MG63 (cell line): ENCODE measurements around the gene CHST2. TPM values are rescaled to one million over a fixed set of nuclear protein-coding genes. Genes with fewer than 3 reads are reported as not detected.
"Not testable (repeated sequence)": the region's sequence is repeated elsewhere in the genome, so short reads cannot be mapped to it uniquely, and the experiment has no call there.

Experiments
- DNase-seq: peaks from one replicate; pipeline ENCODE4 v3.0.0-alpha.2; 2020
- H3K27me3 ChIP-seq: fragments of 250-450 bp; sonication (Bioruptor Pico); 2 replicates; pipeline ENCODE4 v1.5.1; 2020; ENCODE audit warnings: mild to moderate bottlenecking, moderate library complexity
- H3K36me3 ChIP-seq: fragments of 250-450 bp; sonication (Bioruptor Pico); 2 replicates; pipeline ENCODE4 v1.5.1; 2020; ENCODE audit warnings: mild to moderate bottlenecking, moderate library complexity
- H3K4me3 ChIP-seq: fragments of 250-450 bp; sonication (Bioruptor Pico); 2 replicates; pipeline ENCODE4 v1.5.1; 2020; ENCODE audit warnings: mild to moderate bottlenecking, moderate library complexity
- H3K9me3 ChIP-seq: fragments of 250-450 bp; sonication (Bioruptor Pico); 2 replicates; pipeline ENCODE4 v1.5.1; 2020; ENCODE audit warnings: mild to moderate bottlenecking, moderate library complexity
- total RNA-seq: library from RNA; depleted of rRNA; stranded (reverse); fragments of >200 nt; shearing (Covaris generic); gene quantifications from 2 replicates; pipeline ENCODE4 v1.2.3, GENCODE V29; 2014; ENCODE audit warnings: low replicate concordance; rRNA removed

Gene CHST2
- 0.20 and 0.36 TPM in 2 replicates for total RNA-seq

GRCh38 chr3:143119009-143119914 lies at the start of gene CHST2:
TSS of gene CHST2 (plus strand) at chr3:143119771. CDS start at chr3:143120817, 1,046 bp downstream.
- Histone ChIP-seq H3K27me3 (peaks cover 62% of the 10 kb centered on the region), H3K9me3 (no peaks in the 10 kb centered on the region), H3K36me3 (no peaks in the 10 kb centered on the region), H3K4me3 (peak within 1 kb of the TSS; percentile 65)
- DNase-seq = peak; percentile 70

GRCh38 chr3:143070977-143071551 lies 48.5 kb upstream of the CHST2 start:
- H3K36me3 ChIP-seq = no peaks in the 10 kb centered on the region

GRCh38 chr3:143071776-143072175 lies 47.8 kb upstream of the CHST2 start:
- Histone ChIP-seq H3K4me3 (no peak overlapping the region), H3K9me3 (no peaks in the 10 kb centered on the region), H3K36me3 (no peaks in the 10 kb centered on the region), H3K27me3 (no peaks in the 10 kb centered on the region)
- DNase-seq = no peak

More at GRCh38 chr3:143070977-143071551, 48.5 kb upstream of the CHST2 start:
- no peaks in the 10 kb centered on the region for H3K9me3 ChIP-seq
- H3K4me3 ChIP-seq = no peak overlapping the region
- DNase-seq = peak; percentile 41
- no peaks in the 10 kb centered on the region for H3K27me3 ChIP-seq

GRCh38 chr3:143072298-143073020 lies 47.1 kb upstream of the CHST2 start:
- H3K9me3 ChIP-seq, DNase-seq, H3K36me3 ChIP-seq, H3K27me3 ChIP-seq, H3K4me3 ChIP-seq: not testable (repeated sequence)

GRCh38 chr3:143073541-143073940 lies 46.0 kb upstream of the CHST2 start:
- not testable (repeated sequence) for H3K9me3 ChIP-seq, H3K4me3 ChIP-seq, H3K36me3 ChIP-seq, DNase-seq, H3K27me3 ChIP-seq

- H3K4me3 ChIP-seq, H3K36me3 ChIP-seq, H3K9me3 ChIP-seq, DNase-seq, H3K27me3 ChIP-seq: not testable (repeated sequence)
Observed at GRCh38 chr3:143073983-143074382, 45.6 kb upstream of the CHST2 start.

GRCh38 chr3:143078883-143079282 lies 40.7 kb upstream of the CHST2 start:
- no peaks in the 10 kb centered on the region for H3K27me3 ChIP-seq
- no peak overlapping the region for H3K4me3 ChIP-seq
- H3K9me3 ChIP-seq = peaks cover 4% of the 10 kb centered on the region; the same call in 1 of the 2 replicates
- no peak for DNase-seq
- H3K36me3 ChIP-seq = no peaks in the 10 kb centered on the region

- no peaks in the 10 kb centered on the region for H3K27me3 ChIP-seq
- no peak for DNase-seq
- H3K36me3 ChIP-seq = no peaks in the 10 kb centered on the region
- H3K4me3 ChIP-seq = no peak overlapping the region
- H3K9me3 ChIP-seq = peaks cover 4% of the 10 kb centered on the region; the same call in 1 of the 2 replicates
Observed at GRCh38 chr3:143080196-143080595, 39.4 kb upstream of the CHST2 start.

- H3K36me3 ChIP-seq = no peaks in the 10 kb centered on the region
- H3K4me3 ChIP-seq = no peak overlapping the region
- no peaks in the 10 kb centered on the region for H3K27me3 ChIP-seq
- peaks cover 4% of the 10 kb centered on the region; the same call in 1 of the 2 replicates for H3K9me3 ChIP-seq
- no peak for DNase-seq
Observed at GRCh38 chr3:143081365-143081764, 38.2 kb upstream of the CHST2 start.

GRCh38 chr3:143081844-143082778 lies 37.5 kb upstream of the CHST2 start:
- Histone ChIP-seq H3K36me3 (no peaks in the 10 kb centered on the region), H3K9me3 (peaks cover 4% of the 10 kb centered on the region; the same call in 1 of the 2 replicates), H3K27me3 (no peaks in the 10 kb centered on the region), H3K4me3 (no peak overlapping the region)
- no peak for DNase-seq

- no peak overlapping the region for H3K4me3 ChIP-seq
- no peaks in the 10 kb centered on the region for H3K36me3 ChIP-seq
- no peak for DNase-seq
- H3K9me3 ChIP-seq = peaks cover 3% of the 10 kb centered on the region; the same call in 1 of the 2 replicates
- H3K27me3 ChIP-seq = no peaks in the 10 kb centered on the region
Observed at GRCh38 chr3:143083781-143084180, 35.8 kb upstream of the CHST2 start.

- H3K9me3 ChIP-seq = no peaks in the 10 kb centered on the region
- no peaks in the 10 kb centered on the region for H3K27me3 ChIP-seq
- H3K36me3 ChIP-seq = no peaks in the 10 kb centered on the region
- peak; percentile 40 for DNase-seq
- H3K4me3 ChIP-seq = no peak overlapping the region
Observed at GRCh38 chr3:143084856-143085731, 34.5 kb upstream of the CHST2 start.

GRCh38 chr3:143088835-143089234 lies 30.7 kb upstream of the CHST2 start:
- no peaks in the 10 kb centered on the region for H3K9me3 ChIP-seq
- no peak overlapping the region for H3K4me3 ChIP-seq
- H3K27me3 ChIP-seq = no peaks in the 10 kb centered on the region
- H3K36me3 ChIP-seq = no peaks in the 10 kb centered on the region
- no peak for DNase-seq

GRCh38 chr3:143089965-143090364 lies 29.6 kb upstream of the CHST2 start:
- Histone ChIP-seq H3K36me3 (no peaks in the 10 kb centered on the region), H3K9me3 (no peaks in the 10 kb centered on the region), H3K4me3 (no peak overlapping the region), H3K27me3 (no peaks in the 10 kb centered on the region)
- no peak for DNase-seq

GRCh38 chr3:143090486-143090885 lies 29.1 kb upstream of the CHST2 start:
- Histone ChIP-seq H3K4me3 (no peak overlapping the region), H3K9me3 (no peaks in the 10 kb centered on the region)

More at GRCh38 chr3:143090486-143090885, 29.1 kb upstream of the CHST2 start:
- no peaks in the 10 kb centered on the region for H3K27me3 ChIP-seq
- H3K36me3 ChIP-seq = no peaks in the 10 kb centered on the region
- DNase-seq = peak; percentile 23
